ENCODE data around the gene DCLK1. TPM values are rescaled to one million over a fixed set of nuclear protein-coding genes. Genes with fewer than 3 reads are reported as not detected.

The DCLK1 gene
- total RNA-seq, 4 donors from 2014 or later = 11.7 to 51.4 (median 15.8) TPM

- Histone ChIP-seq H3K27me3 (peaks cover 1% of the 10 kb centered on the region), H3K9me3 (no peaks in the 10 kb centered on the region), H3K4me3 (peak overlapping the region; percentile 27), H3K36me3 (no peaks in the 10 kb centered on the region), H3K27ac (no peak overlapping the region), H3K4me1 (peaks cover 7% of the 10 kb centered on the region)
- 90% methylated on average over 3 of the region's 3 CpGs for WGBS
- DNase-seq (ENCODE audit: low spot score in 2 of 2) = no peak
- no peak for TF ChIP-seq POLR2A (IDR thresholded peaks at IDR 0.05)
- TF ChIP-seq EP300 (IDR thresholded peaks at IDR 0.05) = no peak
- TF ChIP-seq CTCF (IDR thresholded peaks at IDR 0.05) = no peak
- TF ChIP-seq POLR2AphosphoS5 (IDR thresholded peaks at IDR 0.05) = no peak
Observed at GRCh38 chr13:35851881-35852280, 279.3 kb downstream of the DCLK1 start.

- peak overlapping the region; percentile 27 for H3K4me3 ChIP-seq
- no peaks in the 10 kb centered on the region for H3K27me3 ChIP-seq
- H3K9me3 ChIP-seq = no peaks in the 10 kb centered on the region
- WGBS = 58% methylated on average over 5 of the region's 5 CpGs
- no peak for DNase-seq (ENCODE audit: low spot score in 2 of 2)
- no peak for TF ChIP-seq EP300 (IDR thresholded peaks at IDR 0.05)
- no peak for TF ChIP-seq POLR2A (IDR thresholded peaks at IDR 0.05)
- no peak for TF ChIP-seq CTCF (IDR thresholded peaks at IDR 0.05)
- TF ChIP-seq POLR2AphosphoS5 (IDR thresholded peaks at IDR 0.05) = no peak
- H3K4me1 ChIP-seq = peaks cover 4% of the 10 kb centered on the region
- H3K36me3 ChIP-seq = no peaks in the 10 kb centered on the region
- no peak overlapping the region for H3K27ac ChIP-seq
Observed at GRCh38 chr13:35851356-35851755, 279.8 kb downstream of the DCLK1 start.

- H3K4me1 ChIP-seq = no peaks in the 10 kb centered on the region
- DNase-seq (ENCODE audit: low spot score in 2 of 2) = no peak
- H3K4me3 ChIP-seq = peak overlapping the region; percentile 27
- no peaks in the 10 kb centered on the region for H3K36me3 ChIP-seq
- TF ChIP-seq EP300 (IDR thresholded peaks at IDR 0.05) (no peak), CTCF (IDR thresholded peaks at IDR 0.05) (no peak), POLR2AphosphoS5 (IDR thresholded peaks at IDR 0.05) (no peak), POLR2A (IDR thresholded peaks at IDR 0.05) (no peak)
- no peaks in the 10 kb centered on the region for H3K27me3 ChIP-seq
- H3K9me3 ChIP-seq = no peaks in the 10 kb centered on the region
- 85% methylated on average over 5 of the region's 5 CpGs for WGBS
- H3K27ac ChIP-seq = peak overlapping the region; percentile 30
Observed at GRCh38 chr13:35850569-35850968, 280.6 kb downstream of the DCLK1 start.

- WGBS = 73% methylated on average over 2 of the region's 2 CpGs
- no peak for TF ChIP-seq POLR2A (IDR thresholded peaks at IDR 0.05)
- no peak for TF ChIP-seq POLR2AphosphoS5 (IDR thresholded peaks at IDR 0.05)
- no peak for TF ChIP-seq CTCF (IDR thresholded peaks at IDR 0.05)
- TF ChIP-seq EP300 (IDR thresholded peaks at IDR 0.05) = no peak
- peak overlapping the region; percentile 21 for H3K4me3 ChIP-seq
- no peaks in the 10 kb centered on the region for H3K4me1 ChIP-seq
- no peak overlapping the region for H3K27ac ChIP-seq
- no peak for DNase-seq (ENCODE audit: low spot score in 2 of 2)
- H3K9me3 ChIP-seq = no peaks in the 10 kb centered on the region
- no peaks in the 10 kb centered on the region for H3K27me3 ChIP-seq
- H3K36me3 ChIP-seq = no peaks in the 10 kb centered on the region
Observed at GRCh38 chr13:35849256-35849644, 281.9 kb downstream of the DCLK1 start.

- H3K27ac ChIP-seq = peak overlapping the region; percentile 19
- DNase-seq (ENCODE audit: low spot score in 2 of 2) = no peak
- H3K27me3 ChIP-seq = no peaks in the 10 kb centered on the region
- TF ChIP-seq POLR2AphosphoS5 (IDR thresholded peaks at IDR 0.05) = no peak
- TF ChIP-seq CTCF (IDR thresholded peaks at IDR 0.05) = no peak
- no peak for TF ChIP-seq EP300 (IDR thresholded peaks at IDR 0.05)
- TF ChIP-seq POLR2A (IDR thresholded peaks at IDR 0.05) = no peak
- H3K9me3 ChIP-seq = no peaks in the 10 kb centered on the region
- H3K36me3 ChIP-seq = no peaks in the 10 kb centered on the region
- 54% methylated on average over 3 of the region's 3 CpGs for whole genome bisulfite sequencing
- no peaks in the 10 kb centered on the region for H3K4me1 ChIP-seq
- peak overlapping the region; percentile 21 for H3K4me3 ChIP-seq
Observed at GRCh38 chr13:35848336-35849255, 282.6 kb downstream of the DCLK1 start.

Data from suprapubic skin (tissue), 4 donors.